ENCODE data around the gene CIZ1.
A peak's percentile ranks its signal among the peaks of the same experiment; 100 is the strongest.

CIZ1 gene

GRCh38 chr9:128124873-128125579 lies 66.3 kb downstream of the CIZ1 start:
- DNase-seq (ENCODE audit: low read depth in 3 of 3), result no peak

DNA sequence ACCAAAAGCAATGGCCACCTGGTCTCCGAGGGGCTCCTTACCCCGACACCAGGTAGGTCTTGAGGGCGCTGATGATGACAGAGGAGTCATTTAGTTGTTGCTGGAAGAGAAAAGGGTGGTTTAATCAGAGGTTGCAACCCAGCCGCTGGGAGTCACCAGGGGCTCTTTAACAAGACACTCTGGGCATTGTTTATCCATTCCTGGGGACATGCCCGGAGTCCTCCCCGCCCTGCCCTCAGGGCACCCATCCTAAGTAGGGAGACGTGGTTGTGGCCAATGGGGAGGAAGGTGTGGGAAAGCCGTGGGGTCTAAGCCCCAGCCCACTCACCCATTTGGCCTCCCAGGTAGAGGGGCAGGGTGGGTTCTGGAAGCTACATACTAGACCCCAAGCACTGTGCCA lies 66.9 kb downstream of the CIZ1 start:
- DNase-seq (ENCODE audit: low read depth in 3 of 3), result no peak

DNA sequence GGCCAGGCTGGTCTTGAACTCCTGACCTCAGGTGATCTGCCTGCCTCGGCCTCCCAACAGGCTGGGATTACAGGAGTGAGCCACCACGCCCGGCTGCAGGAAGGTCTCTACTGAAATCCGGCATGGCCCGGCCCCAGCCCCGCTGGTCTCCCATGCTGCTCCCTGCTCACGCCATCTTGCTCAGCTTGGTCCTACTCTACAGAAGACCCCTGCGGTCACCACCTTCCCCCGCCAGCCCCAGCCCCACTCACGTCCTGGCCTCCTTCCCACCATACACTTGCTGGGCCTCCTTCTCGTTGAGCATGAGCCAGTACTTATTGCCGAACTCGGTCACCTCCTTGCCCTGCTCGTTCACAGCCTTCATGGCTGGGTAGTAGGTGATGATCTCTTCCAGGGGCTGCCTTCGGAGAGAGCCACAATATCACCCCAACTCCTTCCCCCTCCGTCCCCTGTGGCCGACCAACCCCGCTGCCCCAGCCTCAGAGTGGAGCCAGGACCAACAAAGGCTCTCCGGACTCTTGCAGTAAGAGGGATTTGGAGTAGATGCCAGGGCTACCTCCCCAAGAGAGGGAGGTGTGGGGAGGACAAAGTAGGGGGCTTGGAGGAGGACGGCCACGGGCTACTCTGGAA lies 67.8 kb downstream of the CIZ1 start:
- no peak for DNase-seq (ENCODE audit: low read depth in 3 of 3)

- no peak for DNase-seq (ENCODE audit: low read depth in 3 of 3)
Measured at GRCh38 chr9:128122809-128123175, 68.6 kb downstream of the CIZ1 start.

DNA sequence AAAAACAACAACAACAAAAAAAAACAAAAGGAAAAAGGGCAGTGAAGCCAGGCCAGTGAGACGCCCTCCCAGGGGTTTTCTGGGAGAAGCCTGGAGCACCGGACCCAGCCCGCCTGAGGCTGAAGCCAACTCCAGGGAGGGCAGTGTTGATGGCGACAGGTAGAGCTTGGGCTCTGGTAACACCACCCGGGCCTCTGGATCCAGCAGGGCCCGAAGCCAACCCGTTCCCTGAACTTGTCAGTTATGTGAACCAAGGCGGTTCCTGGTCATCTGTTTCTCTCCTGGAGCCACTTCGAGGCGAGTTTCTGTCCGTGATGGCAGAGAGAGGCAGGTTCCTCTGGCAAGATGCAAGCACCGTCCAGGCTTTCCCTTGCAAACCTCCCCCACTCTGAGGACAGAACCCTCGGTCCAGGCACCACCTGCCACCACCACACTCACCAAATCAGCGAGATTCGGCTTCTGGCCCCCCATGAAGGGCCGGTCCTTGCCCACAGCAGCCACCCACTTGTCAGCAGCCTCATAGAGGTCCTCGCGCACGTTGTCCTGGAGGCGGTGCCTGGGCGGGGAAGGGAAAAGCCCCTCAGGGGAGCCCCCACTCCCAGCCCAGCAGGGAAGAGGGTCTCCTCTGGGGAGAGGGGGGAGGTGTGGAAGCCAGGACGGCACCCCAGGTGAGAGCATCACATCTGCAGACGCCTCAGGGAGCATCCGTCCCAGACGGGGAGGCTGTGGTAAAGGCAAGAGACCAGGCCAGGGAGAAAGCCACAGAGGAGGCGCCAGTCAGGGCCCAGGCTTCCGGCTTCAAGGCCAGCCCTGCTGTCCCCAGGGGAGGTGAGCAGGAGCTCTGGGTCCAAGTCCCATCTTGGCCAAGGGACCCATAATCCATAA lies 69.2 kb downstream of the CIZ1 start:
- no peak for DNase-seq (ENCODE audit: low read depth in 3 of 3)

GRCh38 chr9:128121466-128121810 lies 69.9 kb downstream of the CIZ1 start:
- DNase-seq (ENCODE audit: low read depth in 3 of 3), result no peak

- DNase-seq (ENCODE audit: low read depth in 3 of 3), result no peak
Measured at GRCh38 chr9:128120741-128121465, 70.5 kb downstream of the CIZ1 start.

GRCh38 chr9:128120061-128120740 lies 71.2 kb downstream of the CIZ1 start:
- DNase-seq (ENCODE audit: low read depth in 3 of 3), result no peak

- no peak for DNase-seq (ENCODE audit: low read depth in 3 of 3)
Measured at GRCh38 chr9:128118971-128119665, 72.3 kb downstream of the CIZ1 start.

GRCh38 chr9:128118472-128118857 lies 72.9 kb downstream of the CIZ1 start:
- no peak for DNase-seq (ENCODE audit: low read depth in 3 of 3)

GRCh38 chr9:128117613-128118471 lies 73.5 kb downstream of the CIZ1 start:
- DNase-seq (ENCODE audit: low read depth in 3 of 3), result peak; percentile 89 to 99 (median 95)

DNA sequence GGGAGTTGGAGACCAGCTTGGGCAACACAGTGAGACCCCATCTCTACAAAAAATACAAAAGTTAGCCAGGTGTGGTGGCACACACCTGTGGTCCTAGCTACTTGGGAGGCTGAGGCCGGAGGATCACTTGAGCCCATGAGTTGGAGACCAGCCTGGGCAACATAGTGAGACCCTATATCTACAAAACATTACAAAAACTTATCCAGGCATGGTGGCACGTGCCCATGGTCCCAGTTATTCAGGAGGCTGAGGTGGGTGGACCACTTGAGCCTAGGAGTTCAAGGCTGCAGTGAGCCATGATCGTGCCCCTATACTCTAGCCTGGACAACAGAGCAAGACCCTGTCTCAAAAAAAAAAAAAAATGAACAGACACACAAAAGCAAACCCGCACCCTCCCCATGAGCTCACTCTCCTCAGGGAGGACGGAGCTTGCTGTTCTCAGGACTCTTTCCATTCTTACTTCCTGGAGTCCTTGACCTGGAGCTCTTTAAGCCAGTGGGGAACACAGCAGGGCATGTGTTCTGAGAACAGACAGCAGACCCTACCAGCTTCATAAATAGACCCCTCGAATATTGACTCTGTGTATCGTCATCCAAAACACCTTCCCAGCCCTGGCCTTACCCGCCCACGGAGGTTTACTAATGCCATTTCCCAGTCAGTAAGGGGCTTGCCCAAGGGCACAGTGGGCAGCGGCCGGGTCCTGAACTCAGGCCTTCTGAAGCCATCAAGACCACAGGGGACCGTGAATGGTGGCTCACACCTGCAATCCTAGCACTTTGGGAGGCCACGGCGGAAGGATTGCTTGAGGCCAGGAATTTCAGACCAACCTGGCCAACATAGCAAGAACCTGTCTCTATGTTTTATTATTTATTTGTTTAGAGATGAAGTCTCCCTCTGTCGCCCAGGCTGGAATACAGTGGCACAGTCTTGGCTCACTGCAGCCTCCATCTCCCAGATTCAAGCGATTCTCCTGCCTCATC lies 75.0 kb downstream of the CIZ1 start:
- DNase-seq (ENCODE audit: low read depth in 3 of 3), result no peak
